Mesenchymal stem cell (in vitro differentiated cells and primary cell): ENCODE results near the gene RPRD1A.
A peak's percentile ranks its signal among the peaks of the same experiment; 100 is the strongest.
"Not testable (repeated sequence)": the region's sequence is repeated elsewhere in the genome, so short reads cannot be mapped to it uniquely, and the experiment has no call there.

Experiments used
- DNase-seq: peaks from one replicate; pipeline ENCODE4 v3.0.0-alpha.2; 2013
- H2AFZ ChIP-seq: one replicate; pipeline ENCODE4 v1.6.1; 2013; ENCODE audit warnings: low read depth, mild to moderate bottlenecking, control low read depth, inconsistent platforms, low read length, moderate library complexity
- H2AK5ac ChIP-seq: 2 replicates; pipeline ENCODE4 v1.6.1; 2013; ENCODE audit warnings: low read length, moderate library complexity, mild to moderate bottlenecking, inconsistent platforms; ENCODE audit not compliant: severe bottlenecking
- H2BK120ac ChIP-seq: one replicate; pipeline ENCODE4 v1.6.1; 2013; ENCODE audit warnings: low read depth, mild to moderate bottlenecking, inconsistent platforms, low read length, moderate library complexity
- H2BK12ac ChIP-seq, 2 experiments: one replicate each; pipeline ENCODE4 v1.6.1; 2013; ENCODE audit warnings: inconsistent platforms in 2 of 2, low read length in 2 of 2, mild to moderate bottlenecking in 2 of 2, moderate library complexity in 2 of 2, control low read depth in 1 of 2
- H2BK15ac ChIP-seq: one replicate; pipeline ENCODE4 v1.6.1; 2013; ENCODE audit warnings: mild to moderate bottlenecking, low read depth, inconsistent platforms; ENCODE audit not compliant: poor library complexity, severe bottlenecking
- H2BK5ac ChIP-seq: 2 replicates; pipeline ENCODE4 v1.6.1; 2013; ENCODE audit warnings: low read depth, mild to moderate bottlenecking, low read length, control low read depth, inconsistent platforms; ENCODE audit not compliant: poor library complexity, severe bottlenecking
- H3K14ac ChIP-seq, 2 experiments: one replicate each; pipeline ENCODE4 v1.6.1; 2013; ENCODE audit warnings: inconsistent platforms in 2 of 2, low read length in 2 of 2, control low read depth in 1 of 2, mild to moderate bottlenecking in 1 of 2, moderate library complexity in 1 of 2
- H3K18ac ChIP-seq, 2 experiments: one replicate each; pipeline ENCODE4 v1.6.1; 2013; ENCODE audit warnings: inconsistent platforms in 2 of 2, low read length in 2 of 2, control low read depth in 1 of 2, low read depth in 1 of 2, mild to moderate bottlenecking in 1 of 2
- H3K23ac ChIP-seq, 2 experiments: one replicate each; pipeline ENCODE4 v1.6.1; 2013; ENCODE audit warnings: inconsistent platforms in 2 of 2, low read length in 2 of 2, mild to moderate bottlenecking in 2 of 2, moderate library complexity in 2 of 2, control low read depth in 1 of 2
- H3K27ac ChIP-seq: 2 replicates; pipeline ENCODE4 v1.5.1; 2013; ENCODE audit warnings: mild to moderate bottlenecking, moderate library complexity, low read length, control low read depth, inconsistent platforms; ENCODE audit not compliant: poor library complexity, severe bottlenecking
- H3K27me3 ChIP-seq, 2 experiments: 2 replicates each; pipeline versions ENCODE4 v1.6.1 to v1.7.0; 2013; ENCODE audit warnings: low read length in 2 of 2, mild to moderate bottlenecking in 2 of 2, moderate library complexity in 2 of 2, control low read depth in 1 of 2, inconsistent platforms in 1 of 2; ENCODE audit not compliant: control insufficient read depth in 1 of 2, insufficient read depth in 1 of 2
- H3K36me3 ChIP-seq, 2 experiments: 2 replicates each; pipeline versions ENCODE4 v1.6.1 to v1.7.0; 2013; ENCODE audit warnings: low read length in 2 of 2, control low read depth in 1 of 2, inconsistent platforms in 1 of 2, low read depth in 1 of 2, mild to moderate bottlenecking in 1 of 2; ENCODE audit not compliant: insufficient read depth in 2 of 2, control insufficient read depth in 1 of 2
- H3K4ac ChIP-seq, 2 experiments: one replicate each; pipeline ENCODE4 v1.6.1; 2013; ENCODE audit warnings: inconsistent platforms in 2 of 2, low read length in 2 of 2, mild to moderate bottlenecking in 2 of 2, moderate library complexity in 2 of 2, control low read depth in 1 of 2, low read depth in 1 of 2
- H3K4me1 ChIP-seq: 2 replicates; pipeline ENCODE4 v1.6.1; 2013; ENCODE audit warnings: low read depth, low read length, control low read depth; ENCODE audit not compliant: control insufficient read depth, insufficient read depth
- H3K4me2 ChIP-seq: 2 replicates; pipeline ENCODE4 v1.6.1; 2013; ENCODE audit warnings: low read length, mild to moderate bottlenecking, inconsistent platforms; ENCODE audit not compliant: poor library complexity, severe bottlenecking
- H3K4me3 ChIP-seq, 2 experiments: 2 replicates each; pipeline versions ENCODE4 v1.5.1 to v1.7.0; 2013; ENCODE audit warnings: low read length in 2 of 2, mild to moderate bottlenecking in 2 of 2, control low read depth in 1 of 2, low read depth in 1 of 2; ENCODE audit not compliant: insufficient read depth in 1 of 2
- H3K79me1 ChIP-seq: replicated peaks from 2 replicates; pipeline ENCODE4 v1.6.1; 2013; ENCODE audit warnings: mild to moderate bottlenecking, control low read depth, low read length, inconsistent platforms; ENCODE audit not compliant: poor library complexity, severe bottlenecking
- H3K9ac ChIP-seq: 2 replicates; pipeline ENCODE4 v1.7.0; 2013; ENCODE audit warnings: mild to moderate bottlenecking, low read length, moderate library complexity
- H3K9me3 ChIP-seq: 2 replicates; pipeline ENCODE4 v1.7.0; 2013; ENCODE audit warnings: mild to moderate bottlenecking, low read length; ENCODE audit not compliant: control insufficient read depth
- H4K8ac ChIP-seq: one replicate; pipeline ENCODE4 v1.6.1; 2013; ENCODE audit warnings: inconsistent platforms, mild to moderate bottlenecking, low read length, moderate library complexity
- H4K91ac ChIP-seq: one replicate; pipeline ENCODE4 v1.6.1; 2013; ENCODE audit warnings: mild to moderate bottlenecking, low read length, inconsistent platforms
- WGBS: methylation state at CpG from one replicate; pipeline ENCODE4 v1.1.7; 2013; ENCODE audit warnings: mixed read lengths; 5-methylcytosine and 5-hydroxymethylcytosine counted together

Gene RPRD1A

DNA sequence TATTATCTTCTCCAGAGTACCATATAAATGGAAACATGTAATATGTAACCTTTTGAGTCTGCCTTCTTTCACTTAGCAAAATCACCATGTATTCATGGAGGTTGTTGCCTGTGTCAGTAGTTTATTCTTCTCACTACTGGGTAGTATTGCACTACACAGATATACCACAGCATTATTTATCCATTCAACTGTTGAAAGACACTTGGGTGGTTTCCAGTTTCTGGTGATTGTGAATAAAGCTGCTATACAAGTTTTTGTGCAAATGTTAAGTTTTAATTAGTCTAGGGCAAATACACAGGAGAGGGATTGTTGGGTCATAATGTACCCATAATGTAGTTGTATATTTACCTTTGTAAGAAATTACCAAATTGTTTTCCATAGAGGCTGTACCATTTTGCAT lies 29.6 kb upstream of the RPRD1A start:
- Histone ChIP-seq H4K8ac (no peak overlapping the region), H3K27ac (no peak overlapping the region), H2BK5ac (no peak overlapping the region), H3K9me3 (peaks cover 3% of the 10 kb centered on the region), H3K9ac (no peak overlapping the region), H2BK120ac (no peak overlapping the region), H2BK15ac (no peak overlapping the region), H2AFZ (no peak overlapping the region), H3K4me2 (no peak overlapping the region), H3K4me1 (no peaks in the 10 kb centered on the region), H2BK12ac (no peak overlapping the region), H3K36me3 (no peaks in the 10 kb centered on the region), H3K4ac (no peak overlapping the region), H4K91ac (no peak overlapping the region), H3K18ac (no peak overlapping the region), H3K14ac (no peak overlapping the region), H2AK5ac (no peak overlapping the region), H3K27me3 (no peaks in the 10 kb centered on the region), H3K79me1 (no peaks in the 10 kb centered on the region), H3K23ac (no peak overlapping the region), H3K4me3 (no peak overlapping the region)
- no peak for DNase-seq

DNA sequence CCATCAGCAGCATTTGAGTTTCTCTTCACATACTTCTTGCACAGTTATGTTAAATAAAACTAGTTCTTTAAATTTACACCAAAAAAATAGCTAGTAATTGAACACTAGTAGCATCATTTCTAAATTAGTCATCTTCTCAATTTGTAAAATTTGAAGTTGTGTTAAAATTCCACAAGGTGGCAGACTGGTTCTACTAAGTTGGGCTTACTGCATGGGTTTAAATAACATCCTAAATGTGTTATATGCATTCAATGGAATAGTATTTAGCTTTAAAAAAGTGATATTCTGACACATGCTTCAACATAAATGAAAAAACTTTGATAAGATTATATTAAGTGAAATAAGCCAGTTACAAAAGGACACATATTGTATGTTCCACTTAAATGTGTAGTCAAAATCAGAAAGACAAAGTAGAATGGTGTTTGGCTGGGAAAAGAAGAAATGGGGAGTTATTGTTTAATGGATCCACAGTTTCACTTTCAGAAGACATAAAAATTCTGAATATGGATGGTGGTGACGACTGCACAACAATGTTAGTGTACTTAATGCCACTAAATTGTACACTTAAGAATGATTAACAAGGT lies 28.7 kb upstream of the RPRD1A start:
- no peak overlapping the region for H3K27ac ChIP-seq

DNA sequence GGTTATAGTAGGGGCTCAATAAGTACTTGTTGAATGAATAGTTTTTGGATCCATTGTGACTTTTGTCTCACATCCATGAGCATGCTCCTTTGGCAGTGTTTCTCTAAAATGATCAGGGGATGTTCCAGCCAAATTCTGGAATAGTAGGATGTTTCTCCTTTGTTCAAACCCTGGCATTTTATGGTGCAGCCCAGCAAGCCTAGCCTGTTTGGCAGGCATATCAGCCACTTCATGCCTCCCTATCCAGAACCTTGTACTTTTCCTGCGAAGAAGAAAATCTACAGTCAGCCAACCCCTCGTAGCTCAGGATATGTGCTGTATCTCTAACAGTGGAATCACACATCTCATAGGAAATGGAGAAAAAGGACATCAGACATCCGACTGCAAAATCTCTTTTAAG lies 27.1 kb upstream of the RPRD1A start:
- H3K9me3 ChIP-seq: no peaks in the 10 kb centered on the region
- H3K23ac ChIP-seq: no peak overlapping the region
- no peak overlapping the region for H4K8ac ChIP-seq
- H4K91ac ChIP-seq: no peak overlapping the region
- H2BK15ac ChIP-seq: no peak overlapping the region
- H3K79me1 ChIP-seq: no peaks in the 10 kb centered on the region
- 83% methylated on average over 3 of the region's 3 CpGs for WGBS
- no peak overlapping the region for H3K9ac ChIP-seq
- H3K27me3 ChIP-seq: no peaks in the 10 kb centered on the region
- H2BK120ac ChIP-seq: no peak overlapping the region
- H3K14ac ChIP-seq: no peak overlapping the region
- no peak overlapping the region for H2BK5ac ChIP-seq
- no peak overlapping the region for H3K4ac ChIP-seq
- H3K18ac ChIP-seq: no peak overlapping the region
- H2AK5ac ChIP-seq: no peak overlapping the region
- no peak overlapping the region for H3K4me3 ChIP-seq
- no peak overlapping the region for H3K27ac ChIP-seq
- no peaks in the 10 kb centered on the region for H3K4me1 ChIP-seq
- no peak overlapping the region for H2AFZ ChIP-seq
- H3K36me3 ChIP-seq: no peaks in the 10 kb centered on the region
- no peak overlapping the region for H3K4me2 ChIP-seq
- no peak overlapping the region for H2BK12ac ChIP-seq
- DNase-seq: no peak

More for the DNA sequence above, 28.7 kb upstream of the RPRD1A start:
- no peak overlapping the region for H3K4ac ChIP-seq
- no peaks in the 10 kb centered on the region for H3K27me3 ChIP-seq
- H2AK5ac ChIP-seq: no peak overlapping the region
- no peak overlapping the region for H3K23ac ChIP-seq
- H2AFZ ChIP-seq: no peak overlapping the region
- no peaks in the 10 kb centered on the region for H3K9me3 ChIP-seq
- no peak overlapping the region for H2BK5ac ChIP-seq
- no peak overlapping the region for H3K14ac ChIP-seq
- H3K4me1 ChIP-seq: no peaks in the 10 kb centered on the region
- no peak overlapping the region for H2BK15ac ChIP-seq
- H2BK120ac ChIP-seq: no peak overlapping the region
- peak; percentile 71 for DNase-seq
- H3K4me2 ChIP-seq: no peak overlapping the region
- no peak overlapping the region for H2BK12ac ChIP-seq
- no peak overlapping the region for H3K18ac ChIP-seq
- H3K9ac ChIP-seq: no peak overlapping the region
- no peak overlapping the region for H4K91ac ChIP-seq
- no peak overlapping the region for H3K4me3 ChIP-seq
- no peaks in the 10 kb centered on the region for H3K79me1 ChIP-seq
- no peaks in the 10 kb centered on the region for H3K36me3 ChIP-seq
- no CpG with 5 or more reads among the region's 1 CpG for WGBS
- H4K8ac ChIP-seq: no peak overlapping the region

DNA sequence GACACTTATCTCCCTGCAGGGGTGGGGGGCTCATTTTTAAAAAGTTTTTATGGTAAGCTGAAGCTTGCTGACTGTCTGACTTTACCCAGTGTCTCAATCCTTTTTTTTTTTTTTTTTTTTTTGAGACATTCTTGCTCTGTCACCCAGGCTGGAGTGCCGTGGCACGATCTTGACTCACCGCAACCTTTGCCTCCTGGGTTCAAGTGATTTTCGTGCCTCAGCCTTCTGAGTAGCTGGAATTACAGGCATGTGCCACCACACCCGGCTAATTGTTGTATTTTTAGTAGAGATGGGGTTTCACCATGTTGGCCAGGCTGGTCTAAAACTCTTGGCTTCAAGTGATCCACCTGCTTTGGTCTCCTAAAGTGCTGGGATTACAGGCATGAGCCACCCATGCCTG lies 24.8 kb upstream of the RPRD1A start:
- not testable (repeated sequence) for H3K4me3 ChIP-seq, H2BK12ac ChIP-seq, H3K36me3 ChIP-seq, H2BK120ac ChIP-seq, H3K4me2 ChIP-seq, H3K79me1 ChIP-seq, H3K4ac ChIP-seq, H3K9ac ChIP-seq, H2BK15ac ChIP-seq, H2AFZ ChIP-seq, H3K18ac ChIP-seq, H3K14ac ChIP-seq, H4K8ac ChIP-seq, H2AK5ac ChIP-seq, H3K4me1 ChIP-seq, H2BK5ac ChIP-seq, H3K23ac ChIP-seq, H3K9me3 ChIP-seq, H4K91ac ChIP-seq, H3K27me3 ChIP-seq, H3K27ac ChIP-seq
- WGBS: 40% methylated on average over 5 of the region's 5 CpGs
- peak; percentile 35 for DNase-seq
